CD4-positive, alpha-beta T cell treated with Interferon gamma for 1 hour (primary cell): ENCODE data around the gene ZGPAT.

Source experiments
- DNase-seq: peaks from one replicate; pipeline ENCODE4 v3.0.0-alpha.2; 2020

ZGPAT gene

DNA sequence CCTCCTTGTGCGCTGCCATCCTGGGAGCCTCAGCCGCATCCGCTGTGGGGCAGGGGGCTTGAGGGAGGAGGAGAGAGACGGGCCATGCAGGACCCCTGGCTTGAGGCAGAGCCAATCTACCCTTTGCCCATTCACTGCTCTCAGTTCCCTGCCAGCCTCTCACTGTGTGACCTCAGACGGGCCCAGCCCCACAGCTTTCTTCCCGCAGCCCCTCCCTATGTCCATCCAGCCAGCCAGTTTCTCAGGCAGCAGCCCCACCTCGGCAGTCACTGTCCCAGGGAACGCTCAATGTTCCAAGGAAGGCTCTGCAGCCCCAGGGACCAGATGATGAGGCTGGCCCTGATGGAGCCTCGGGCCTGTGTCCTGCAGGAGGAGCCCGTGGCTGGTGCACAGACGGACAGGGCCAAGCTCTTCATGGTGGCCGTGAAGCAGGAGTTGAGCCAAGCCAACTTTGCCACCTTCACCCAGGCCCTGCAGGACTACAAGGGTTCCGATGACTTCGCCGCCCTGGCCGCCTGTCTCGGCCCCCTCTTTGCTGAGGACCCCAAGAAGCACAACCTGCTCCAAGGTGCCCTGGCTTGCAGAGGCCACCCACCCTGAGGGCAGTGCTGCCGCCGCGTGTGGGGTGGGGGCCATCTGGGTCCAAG is 15.3 kb upstream of the ZGPAT start:
- no peak for DNase-seq

DNA sequence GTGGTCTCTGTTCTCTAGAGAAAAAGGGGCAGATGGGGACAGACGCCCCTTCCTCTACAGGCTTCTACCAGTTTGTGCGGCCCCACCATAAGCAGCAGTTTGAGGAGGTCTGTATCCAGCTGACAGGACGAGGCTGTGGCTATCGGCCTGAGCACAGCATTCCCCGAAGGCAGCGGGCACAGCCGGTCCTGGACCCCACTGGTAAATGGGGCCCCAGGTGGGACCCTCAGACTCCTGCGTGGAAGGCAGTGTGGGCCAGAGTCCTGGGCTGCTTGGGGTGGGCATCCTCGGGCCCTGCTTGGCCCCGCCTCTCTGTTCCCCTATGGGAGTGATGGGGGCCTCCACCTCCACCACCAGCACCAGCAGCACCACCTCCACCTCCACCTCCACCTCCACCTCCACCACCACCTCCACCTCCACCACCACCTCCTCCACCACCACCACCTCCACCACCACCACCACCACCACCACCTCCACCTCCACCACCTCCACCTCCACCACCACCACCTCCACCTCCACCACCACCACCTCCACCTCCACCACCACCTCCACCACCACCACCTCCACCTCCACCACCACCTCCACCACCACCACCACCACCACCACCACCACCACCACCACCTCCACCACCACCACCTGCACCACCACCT is 14.6 kb upstream of the ZGPAT start:
- no peak for DNase-seq

DNA sequence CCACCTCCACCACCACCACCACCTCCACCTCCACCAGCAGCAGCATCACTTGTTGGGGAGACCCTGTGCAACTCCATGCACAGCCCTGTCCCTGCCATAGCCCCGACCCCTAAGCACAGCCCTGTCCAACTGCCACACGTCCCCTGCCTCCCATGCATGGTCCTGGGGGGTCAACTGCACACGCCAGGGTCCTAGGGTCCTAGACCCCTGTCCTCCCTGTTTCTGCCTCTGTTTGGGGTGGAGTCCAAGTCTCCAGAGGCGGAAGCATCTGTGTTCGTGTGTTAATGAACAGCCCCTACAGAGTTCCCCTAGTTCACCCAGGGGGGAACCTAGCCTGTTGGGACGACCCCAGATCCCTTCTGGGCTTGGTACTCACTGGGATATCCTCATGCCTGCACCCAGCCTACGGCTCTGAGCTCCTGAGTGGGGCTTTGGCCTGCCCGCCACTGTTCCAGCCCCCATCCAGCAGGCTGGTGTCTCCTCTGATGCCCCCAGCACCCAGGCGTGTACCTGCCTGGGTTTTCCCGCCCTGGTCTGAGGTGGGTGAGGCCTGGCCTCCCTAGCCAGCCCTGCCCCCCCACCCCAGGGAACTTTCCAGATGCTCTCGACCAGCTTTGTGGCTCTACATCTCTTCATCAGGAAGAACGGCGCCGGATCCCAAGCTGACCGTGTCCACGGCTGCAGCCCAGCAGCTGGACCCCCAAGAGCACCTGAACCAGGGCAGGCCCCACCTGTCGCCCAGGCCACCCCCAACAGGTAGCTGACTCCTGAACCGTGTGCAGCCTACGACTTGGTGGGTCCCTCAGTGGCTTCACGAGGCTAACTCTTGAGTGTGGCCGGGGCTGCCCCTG is 13.9 kb upstream of the ZGPAT start:
- DNase-seq, result no peak

DNA sequence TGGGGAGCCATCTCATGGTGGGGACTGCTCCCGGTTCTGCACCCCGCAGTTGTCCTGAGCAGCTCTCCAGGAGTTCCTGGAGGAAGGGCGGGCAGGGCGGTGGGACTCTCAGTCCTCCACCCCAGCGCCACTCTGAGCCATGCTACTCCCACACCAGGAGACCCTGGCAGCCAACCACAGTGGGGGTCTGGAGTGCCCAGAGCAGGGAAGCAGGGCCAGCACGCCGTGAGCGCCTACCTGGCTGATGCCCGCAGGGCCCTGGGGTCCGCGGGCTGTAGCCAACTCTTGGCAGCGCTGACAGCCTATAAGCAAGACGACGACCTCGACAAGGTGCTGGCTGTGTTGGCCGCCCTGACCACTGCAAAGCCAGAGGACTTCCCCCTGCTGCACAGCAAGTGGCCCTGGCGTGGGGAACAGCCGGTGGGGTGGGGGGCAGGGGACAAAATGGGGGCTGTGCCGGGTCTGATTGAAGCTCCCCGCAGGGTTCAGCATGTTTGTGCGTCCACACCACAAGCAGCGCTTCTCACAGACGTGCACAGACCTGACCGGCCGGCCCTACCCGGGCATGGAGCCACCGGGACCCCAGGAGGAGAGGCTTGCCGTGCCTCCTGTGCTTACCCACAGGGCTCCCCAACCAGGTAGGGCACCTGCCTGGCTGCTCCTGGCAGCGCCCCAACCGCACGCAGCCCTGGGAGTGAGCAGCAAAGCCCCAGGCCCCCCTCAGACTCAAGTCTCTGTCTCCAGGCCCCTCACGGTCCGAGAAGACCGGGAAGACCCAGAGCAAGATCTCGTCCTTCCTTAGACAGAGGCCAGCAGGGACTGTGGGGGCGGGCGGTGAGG is 13.0 kb upstream of the ZGPAT start:
- no peak for DNase-seq

DNA sequence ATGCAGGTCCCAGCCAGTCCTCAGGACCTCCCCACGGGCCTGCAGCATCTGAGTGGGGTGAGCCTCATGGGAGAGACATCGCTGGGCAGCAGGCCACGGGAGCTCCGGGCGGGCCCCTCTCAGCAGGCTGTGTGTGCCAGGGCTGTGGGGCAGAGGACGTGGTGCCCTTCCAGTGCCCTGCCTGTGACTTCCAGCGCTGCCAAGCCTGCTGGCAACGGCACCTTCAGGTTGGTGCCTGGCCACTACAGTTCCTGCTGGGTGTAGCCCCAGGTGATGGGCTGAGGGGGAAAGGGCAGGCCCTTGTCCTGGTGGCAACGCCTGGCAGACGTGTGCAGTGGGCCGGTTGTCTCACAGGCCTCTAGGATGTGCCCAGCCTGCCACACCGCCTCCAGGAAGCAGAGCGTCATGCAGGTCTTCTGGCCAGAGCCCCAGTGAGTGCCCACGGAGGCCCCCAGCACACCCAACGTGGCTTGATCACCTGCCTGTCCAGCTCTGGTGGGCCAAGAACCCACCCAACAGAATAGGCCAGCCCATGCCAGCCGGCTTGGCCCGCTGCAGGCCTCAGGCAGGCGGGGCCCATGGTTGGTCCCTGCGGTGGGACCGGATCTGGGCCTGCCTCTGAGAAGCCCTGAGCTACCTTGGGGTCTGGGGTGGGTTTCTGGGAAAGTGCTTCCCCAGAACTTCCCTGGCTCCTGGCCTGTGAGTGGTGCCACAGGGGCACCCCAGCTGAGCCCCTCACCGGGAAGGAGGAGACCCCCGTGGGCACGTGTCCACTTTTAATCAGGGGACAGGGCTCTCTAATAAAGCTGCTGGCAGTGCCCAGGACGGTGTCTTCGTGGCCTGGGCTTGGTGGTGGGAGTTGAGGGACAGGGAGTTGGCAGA is 12.2 kb upstream of the ZGPAT start:
- no peak for DNase-seq

DNA sequence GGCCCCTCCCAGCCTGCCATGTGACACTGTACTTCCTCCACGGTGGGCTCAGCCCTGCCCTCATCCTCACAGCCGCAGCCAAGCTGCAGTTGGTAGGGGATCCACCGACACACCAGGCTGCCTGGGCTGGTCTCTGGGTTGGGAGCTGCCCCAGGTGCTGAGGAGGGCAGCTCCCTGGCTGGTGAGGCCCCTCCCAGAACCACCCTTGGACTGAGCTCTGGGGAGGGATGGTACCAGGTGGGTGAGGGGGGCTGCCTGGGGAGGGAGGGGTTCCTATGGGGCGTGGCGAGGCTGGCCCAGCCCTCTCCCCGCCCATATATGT is 11.6 kb upstream of the ZGPAT start:
- DNase-seq, result peak; percentile 46

DNA sequence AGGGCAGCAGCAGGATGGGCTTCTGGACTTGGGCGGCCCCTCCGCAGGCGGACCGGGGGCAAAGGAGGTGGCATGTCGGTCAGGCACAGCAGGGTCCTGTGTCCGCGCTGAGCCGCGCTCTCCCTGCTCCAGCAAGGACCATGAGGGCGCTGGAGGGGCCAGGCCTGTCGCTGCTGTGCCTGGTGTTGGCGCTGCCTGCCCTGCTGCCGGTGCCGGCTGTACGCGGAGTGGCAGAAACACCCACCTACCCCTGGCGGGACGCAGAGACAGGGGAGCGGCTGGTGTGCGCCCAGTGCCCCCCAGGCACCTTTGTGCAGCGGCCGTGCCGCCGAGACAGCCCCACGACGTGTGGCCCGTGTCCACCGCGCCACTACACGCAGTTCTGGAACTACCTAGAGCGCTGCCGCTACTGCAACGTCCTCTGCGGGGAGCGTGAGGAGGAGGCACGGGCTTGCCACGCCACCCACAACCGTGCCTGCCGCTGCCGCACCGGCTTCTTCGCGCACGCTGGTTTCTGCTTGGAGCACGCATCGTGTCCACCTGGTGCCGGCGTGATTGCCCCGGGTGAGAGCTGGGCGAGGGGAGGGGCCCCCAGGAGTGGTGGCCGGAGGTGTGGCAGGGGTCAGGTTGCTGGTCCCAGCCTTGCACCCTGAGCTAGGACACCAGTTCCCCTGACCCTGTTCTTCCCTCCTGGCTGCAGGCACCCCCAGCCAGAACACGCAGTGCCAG is 11.0 kb upstream of the ZGPAT start, which contains the start of gene TNFRSF6B:
TSS of gene TNFRSF6B (plus strand) at position 25 of the 729 bp plus-strand sequence. CDS start at position 141, 116 bp downstream.
- DNase-seq, result no peak

DNA sequence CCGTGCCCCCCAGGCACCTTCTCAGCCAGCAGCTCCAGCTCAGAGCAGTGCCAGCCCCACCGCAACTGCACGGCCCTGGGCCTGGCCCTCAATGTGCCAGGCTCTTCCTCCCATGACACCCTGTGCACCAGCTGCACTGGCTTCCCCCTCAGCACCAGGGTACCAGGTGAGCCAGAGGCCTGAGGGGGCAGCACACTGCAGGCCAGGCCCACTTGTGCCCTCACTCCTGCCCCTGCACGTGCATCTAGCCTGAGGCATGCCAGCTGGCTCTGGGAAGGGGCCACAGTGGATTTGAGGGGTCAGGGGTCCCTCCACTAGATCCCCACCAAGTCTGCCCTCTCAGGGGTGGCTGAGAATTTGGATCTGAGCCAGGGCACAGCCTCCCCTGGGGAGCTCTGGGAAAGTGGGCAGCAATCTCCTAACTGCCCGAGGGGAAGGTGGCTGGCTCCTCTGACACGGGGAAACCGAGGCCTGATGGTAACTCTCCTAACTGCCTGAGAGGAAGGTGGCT is 10.4 kb upstream of the ZGPAT start:
- DNase-seq, result no peak

DNA sequence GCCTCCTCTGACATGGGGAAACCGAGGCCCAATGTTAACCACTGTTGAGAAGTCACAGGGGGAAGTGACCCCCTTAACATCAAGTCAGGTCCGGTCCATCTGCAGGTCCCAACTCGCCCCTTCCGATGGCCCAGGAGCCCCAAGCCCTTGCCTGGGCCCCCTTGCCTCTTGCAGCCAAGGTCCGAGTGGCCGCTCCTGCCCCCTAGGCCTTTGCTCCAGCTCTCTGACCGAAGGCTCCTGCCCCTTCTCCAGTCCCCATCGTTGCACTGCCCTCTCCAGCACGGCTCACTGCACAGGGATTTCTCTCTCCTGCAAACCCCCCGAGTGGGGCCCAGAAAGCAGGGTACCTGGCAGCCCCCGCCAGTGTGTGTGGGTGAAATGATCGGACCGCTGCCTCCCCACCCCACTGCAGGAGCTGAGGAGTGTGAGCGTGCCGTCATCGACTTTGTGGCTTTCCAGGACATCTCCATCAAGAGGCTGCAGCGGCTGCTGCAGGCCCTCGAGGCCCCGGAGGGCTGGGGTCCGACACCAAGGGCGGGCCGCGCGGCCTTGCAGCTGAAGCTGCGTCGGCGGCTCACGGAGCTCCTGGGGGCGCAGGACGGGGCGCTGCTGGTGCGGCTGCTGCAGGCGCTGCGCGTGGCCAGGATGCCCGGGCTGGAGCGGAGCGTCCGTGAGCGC is 9.8 kb upstream of the ZGPAT start:
- no peak for DNase-seq

DNA sequence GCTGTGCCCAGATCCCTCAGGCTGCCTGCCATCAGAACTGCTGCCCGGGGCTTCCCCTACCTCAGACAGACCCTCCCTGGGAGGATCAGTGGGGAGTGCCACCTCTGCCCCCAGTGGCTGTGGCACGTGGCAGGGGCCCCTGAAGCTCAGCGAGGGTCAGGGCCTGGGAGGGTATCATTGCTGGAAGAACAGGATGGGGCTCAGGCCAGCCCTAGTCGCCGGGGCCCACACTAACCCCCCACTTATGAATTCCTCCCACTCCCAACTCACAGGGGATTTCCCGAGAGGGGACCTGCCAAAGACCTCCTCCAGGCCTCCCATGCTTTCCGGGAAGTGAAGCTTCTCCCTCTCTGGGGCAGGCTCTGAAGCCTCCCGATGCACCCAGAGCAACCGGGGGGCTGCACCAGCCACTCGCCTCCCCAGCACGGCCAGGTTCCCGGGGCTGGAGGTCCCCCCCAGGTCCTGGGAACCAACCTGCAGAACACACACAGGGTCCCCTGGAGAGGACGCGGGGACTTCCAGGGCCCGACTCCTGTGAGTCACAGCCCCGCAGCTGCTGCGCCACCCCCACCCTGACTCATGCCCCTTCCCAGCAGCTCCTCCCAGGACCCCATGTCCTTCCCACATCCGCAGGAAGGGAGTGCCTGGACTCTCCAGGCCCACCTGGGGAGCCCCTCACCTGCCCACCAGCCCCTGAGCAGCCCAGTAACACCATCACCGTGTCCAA is 8.9 kb upstream of the ZGPAT start:
- DNase-seq, result no peak

DNA sequence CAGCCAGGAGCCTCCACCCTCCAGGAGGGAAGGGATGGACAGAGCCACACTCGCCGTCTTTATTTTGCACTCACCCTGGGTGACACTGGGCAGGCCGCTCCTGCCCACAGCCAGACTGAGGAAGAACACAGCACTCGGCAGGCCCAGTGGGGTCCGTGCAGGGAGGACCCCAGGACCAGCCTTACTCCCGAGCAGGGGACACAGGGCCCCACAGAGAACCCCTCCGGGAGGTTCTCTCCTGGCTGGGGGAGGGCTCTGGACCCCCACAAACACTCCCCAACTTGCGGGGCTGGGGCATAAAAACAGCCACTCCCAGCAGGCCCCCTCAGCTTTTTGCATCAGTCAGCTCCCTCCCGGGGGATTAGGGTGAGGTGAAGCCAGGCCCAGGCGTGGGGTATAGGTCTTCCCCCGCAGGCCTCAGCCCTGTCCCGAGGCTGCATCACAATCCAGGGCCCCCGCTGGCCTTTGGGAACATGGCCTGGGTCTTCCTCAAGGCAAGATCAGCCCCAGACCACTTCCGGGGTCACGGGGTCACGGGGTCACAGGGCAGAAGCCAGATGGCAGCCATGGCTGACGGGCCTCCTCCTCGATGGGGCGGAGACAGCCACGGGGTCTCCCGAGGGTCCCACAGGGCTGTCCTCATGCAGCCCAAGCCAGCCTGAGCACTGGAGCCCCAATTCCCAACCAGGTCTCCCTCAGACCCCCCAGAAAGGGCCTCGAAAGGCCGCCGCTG is 8.2 kb upstream of the ZGPAT start:
- no peak for DNase-seq

DNA sequence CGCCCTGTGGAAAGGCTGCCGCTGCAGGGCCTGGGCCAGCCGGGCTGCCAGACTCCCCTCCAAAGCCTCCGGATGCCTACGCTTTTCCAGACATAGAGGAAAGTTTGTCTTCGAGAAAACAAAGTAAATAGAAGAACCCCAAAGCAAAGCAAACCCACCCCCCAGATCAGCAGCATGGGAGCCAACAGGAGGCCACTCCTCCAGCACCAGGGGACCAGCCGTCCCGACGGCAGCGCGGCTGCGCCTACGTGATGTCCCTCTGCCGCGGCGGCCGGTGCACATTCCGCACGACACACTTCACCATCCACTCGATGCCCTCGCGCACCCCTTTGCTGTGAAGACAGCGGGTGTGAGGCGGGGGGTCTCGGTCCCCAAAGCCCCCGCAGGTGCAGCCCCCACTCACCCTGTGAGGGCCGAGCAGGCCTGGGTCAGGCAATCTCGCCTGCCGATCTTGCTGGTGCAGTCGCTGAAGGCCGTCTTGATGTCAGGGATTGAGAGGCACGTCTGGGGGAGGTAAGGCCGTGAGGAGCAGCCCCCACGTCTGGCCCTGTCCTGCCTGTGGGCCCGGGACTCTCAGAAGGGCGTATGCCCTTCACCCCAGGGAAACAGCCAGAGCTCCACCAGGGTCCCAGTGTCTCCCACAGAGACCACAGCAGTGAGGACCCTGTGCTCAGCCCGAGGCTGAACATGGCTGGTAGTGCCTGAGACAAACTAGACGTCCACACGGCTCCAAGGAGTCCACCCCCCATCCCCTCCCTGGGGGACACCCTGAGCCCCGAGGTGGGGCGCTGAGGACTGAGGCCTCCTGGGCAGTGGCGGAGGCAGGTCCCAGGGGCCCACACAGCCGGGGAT is 7.4 kb upstream of the ZGPAT start:
- no peak for DNase-seq

DNA sequence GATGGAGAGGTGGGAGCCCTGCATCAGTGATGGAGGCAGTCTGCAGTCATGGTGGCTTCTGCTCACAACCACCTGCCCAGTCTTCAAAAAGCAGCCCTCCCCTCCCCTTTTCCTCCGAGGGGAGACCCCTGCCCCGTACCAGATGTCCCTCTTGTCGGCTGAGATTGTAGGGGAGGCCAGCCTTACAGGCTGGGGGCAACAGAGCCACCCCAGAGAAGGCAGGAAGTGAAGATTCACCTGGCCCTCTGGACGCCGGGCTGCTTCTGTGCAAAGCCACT is 6.8 kb upstream of the ZGPAT start:
- no peak for DNase-seq

DNA sequence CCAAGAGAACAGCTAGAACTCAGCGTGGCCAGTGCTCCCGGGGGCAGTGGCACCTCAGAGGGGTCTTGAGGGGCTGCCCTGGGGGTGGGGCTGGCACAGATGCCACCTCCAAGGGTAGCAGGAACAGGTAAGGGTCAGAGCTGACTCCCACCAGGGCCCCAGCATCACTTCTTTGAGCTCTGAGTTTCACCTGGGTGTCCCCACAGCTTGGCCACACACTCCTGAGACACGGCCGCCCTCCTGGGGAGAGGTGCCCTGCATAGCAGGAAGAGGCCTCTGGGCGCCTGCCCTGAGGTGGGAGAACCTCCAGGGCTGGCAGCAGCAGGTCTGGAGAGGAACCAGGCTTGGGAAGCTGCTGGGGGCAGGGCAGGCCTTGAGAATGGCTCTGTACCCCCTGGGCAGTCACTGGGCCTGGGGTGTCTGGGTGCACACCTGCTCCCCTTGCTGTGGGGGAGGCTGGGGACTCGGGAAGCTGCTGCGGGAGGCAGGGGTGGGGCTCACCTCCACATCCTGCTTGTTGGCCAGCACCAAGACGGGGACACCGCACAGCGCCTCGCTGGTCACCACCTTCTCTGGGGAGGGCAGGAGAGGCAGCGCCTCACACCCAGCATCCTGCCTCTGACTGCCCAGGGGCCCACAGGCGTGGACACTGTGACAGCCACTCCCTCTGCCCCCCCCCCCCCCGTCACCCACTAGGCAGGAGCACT is 6.4 kb upstream of the ZGPAT start:
- no peak for DNase-seq

DNA sequence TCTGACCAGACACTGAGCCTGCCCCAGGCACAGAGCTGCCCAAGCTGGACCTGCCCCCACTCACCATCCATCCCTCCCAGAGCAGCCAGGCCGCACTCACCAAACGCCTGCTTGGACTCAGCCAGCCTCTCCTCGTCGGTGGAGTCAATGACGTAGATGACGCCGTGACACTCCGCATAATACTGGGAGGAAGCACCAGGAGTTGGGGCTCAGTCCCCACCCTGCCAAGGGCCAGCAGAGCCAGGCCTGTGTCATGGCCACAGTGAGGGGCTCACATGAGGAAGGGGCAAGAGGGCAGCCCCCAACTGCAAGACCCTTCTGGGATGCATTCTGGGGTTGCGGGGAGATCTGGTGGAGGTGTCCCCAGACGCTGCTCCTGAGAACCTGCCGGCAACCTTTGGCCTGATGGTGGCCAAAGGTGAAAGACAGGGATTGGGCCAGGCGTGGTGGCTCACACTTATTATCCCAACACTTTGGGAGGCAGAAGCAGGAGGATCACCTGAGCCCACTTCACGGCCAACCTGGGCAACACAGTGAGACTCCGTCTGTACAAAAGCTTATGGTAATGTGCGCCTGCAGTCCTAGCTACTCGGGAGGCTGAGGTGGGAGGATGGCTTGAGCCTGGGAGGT is 5.7 kb upstream of the ZGPAT start:
- DNase-seq, result no peak

DNA sequence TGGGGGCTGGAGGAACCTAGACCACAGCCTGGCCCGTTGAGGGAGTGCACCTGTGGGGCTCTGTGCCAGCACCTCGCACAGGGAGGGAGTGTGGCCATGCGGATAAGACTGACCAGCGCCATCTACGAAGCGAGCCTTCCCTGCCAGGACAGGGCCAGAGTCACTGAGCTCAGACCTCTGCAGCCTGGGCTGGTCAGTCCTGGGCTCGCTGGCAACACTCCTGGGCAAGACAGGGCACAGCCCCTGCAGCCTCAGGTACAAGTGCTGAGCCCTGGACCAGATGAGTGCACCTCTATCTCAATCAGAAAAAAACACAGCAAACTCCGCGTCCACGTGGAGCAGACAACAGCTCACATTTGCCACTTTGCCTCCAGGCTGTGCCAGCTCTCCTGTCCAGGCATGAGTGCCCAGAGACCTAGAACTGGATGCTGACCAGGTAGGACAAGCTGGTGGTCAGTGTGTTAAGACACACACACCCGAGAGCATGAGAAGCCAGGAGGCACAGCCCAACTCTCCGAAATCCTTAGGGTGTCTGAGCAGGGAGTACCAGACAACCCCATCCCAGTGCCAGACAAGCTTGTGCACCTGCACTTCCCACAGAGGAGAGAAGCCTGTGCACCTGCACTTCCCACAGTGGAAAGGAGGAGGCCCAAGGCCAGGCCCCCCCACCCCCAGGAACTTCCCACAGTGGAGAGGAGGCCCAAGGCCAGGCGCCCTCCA is 4.9 kb upstream of the ZGPAT start:
- DNase-seq, result no peak
